H9 (cell line): Measurements from ENCODE around the gene CREB5. TPM values are rescaled to one million over a fixed set of nuclear protein-coding genes. Genes with fewer than 3 reads are reported as not detected.

ENCODE experiments used
- DNase-seq: peaks from one replicate; pipeline ENCODE4 v3.0.0-alpha.2; 2017
- H2AFZ ChIP-seq: one replicate; pipeline ENCODE4 v1.6.1; 2013; ENCODE audit warnings: mild to moderate bottlenecking, low read length, control low read depth, moderate library complexity
- H2AK5ac ChIP-seq: 2 replicates; pipeline ENCODE4 v1.6.1; 2013; ENCODE audit warnings: low read length, control low read depth, mixed read lengths; ENCODE audit not compliant: insufficient read length
- H2BK120ac ChIP-seq: one replicate; pipeline ENCODE4 v1.6.1; 2013; ENCODE audit warnings: low read depth, mild to moderate bottlenecking, low read length, control low read depth, inconsistent platforms; ENCODE audit not compliant: poor library complexity, severe bottlenecking
- H2BK12ac ChIP-seq: 2 replicates; pipeline ENCODE4 v1.6.1; 2013; ENCODE audit warnings: low read length, control low read depth, mixed read lengths, low read depth; ENCODE audit not compliant: insufficient read length
- H2BK15ac ChIP-seq: 2 replicates; pipeline ENCODE4 v1.6.1; 2013; ENCODE audit warnings: low read depth, low read length, control low read depth
- H2BK20ac ChIP-seq: one replicate; pipeline ENCODE4 v1.6.1; 2013; ENCODE audit warnings: low read depth, mild to moderate bottlenecking, low read length, control low read depth, inconsistent platforms; ENCODE audit not compliant: poor library complexity, severe bottlenecking
- H2BK5ac ChIP-seq: 2 replicates; pipeline ENCODE4 v1.6.1; 2013; ENCODE audit warnings: low read length, control low read depth, mixed read lengths; ENCODE audit not compliant: insufficient read length
- H3K14ac ChIP-seq: 2 replicates; pipeline ENCODE4 v1.6.1; 2013; ENCODE audit warnings: low read length, control low read depth; ENCODE audit not compliant: insufficient read depth
- H3K18ac ChIP-seq: 2 replicates; pipeline ENCODE4 v1.6.1; 2013; ENCODE audit warnings: low read depth, mild to moderate bottlenecking, mixed read lengths, low read length, control low read depth; ENCODE audit not compliant: insufficient read length
- H3K23ac ChIP-seq: 2 replicates; pipeline ENCODE4 v1.6.1; 2013; ENCODE audit warnings: low read length, control low read depth, mixed read lengths, low read depth; ENCODE audit not compliant: insufficient read length
- H3K23me2 ChIP-seq: 2 replicates; pipeline ENCODE4 v1.6.1; 2013; ENCODE audit warnings: low read depth, mild to moderate bottlenecking, mixed read lengths, low read length, control low read depth; ENCODE audit not compliant: insufficient read length, poor library complexity, severe bottlenecking
- H3K27ac ChIP-seq: 2 replicates; pipeline ENCODE4 v1.5.1; 2013; ENCODE audit warnings: low read length, control low read depth, mixed read lengths, low read depth; ENCODE audit not compliant: insufficient read length
- H3K27me3 ChIP-seq: 2 replicates; pipeline ENCODE4 v1.6.1; 2013; ENCODE audit warnings: low read length, control low read depth, inconsistent platforms; ENCODE audit not compliant: insufficient read depth
- H3K4ac ChIP-seq: 2 replicates; pipeline ENCODE4 v1.6.1; 2013; ENCODE audit warnings: low read depth, mild to moderate bottlenecking, control low read depth, inconsistent platforms, low read length, moderate library complexity
- H3K4me1 ChIP-seq: 2 replicates; pipeline ENCODE4 v1.6.1; 2013; ENCODE audit warnings: low read length, control low read depth, inconsistent platforms; ENCODE audit not compliant: insufficient read depth
- H3K4me2 ChIP-seq: 2 replicates; pipeline ENCODE4 v1.6.1; 2013; ENCODE audit warnings: low read length, control low read depth, mixed read lengths; ENCODE audit not compliant: insufficient read length, insufficient read depth
- H3K56ac ChIP-seq: 2 replicates; pipeline ENCODE4 v1.6.1; 2013; ENCODE audit warnings: low read depth, mild to moderate bottlenecking, mixed read lengths, low read length, control low read depth; ENCODE audit not compliant: insufficient read length
- H3K79me1 ChIP-seq: 2 replicates; pipeline ENCODE4 v1.6.1; 2013; ENCODE audit warnings: low read depth, mild to moderate bottlenecking, moderate library complexity, low read length, control low read depth, inconsistent platforms; ENCODE audit not compliant: insufficient read depth, poor library complexity, severe bottlenecking
- H3K79me2 ChIP-seq: 2 replicates; pipeline ENCODE4 v1.6.1; 2013; ENCODE audit warnings: low read length, control low read depth, inconsistent platforms; ENCODE audit not compliant: insufficient read depth
- H3K9ac ChIP-seq: 2 replicates; pipeline ENCODE4 v1.6.1; 2013; ENCODE audit warnings: low read length, control low read depth, mixed read lengths; ENCODE audit not compliant: insufficient read length; ENCODE audit errors: extremely low read depth
- H3K9me3 ChIP-seq: one replicate; pipeline ENCODE4 v1.6.1; 2013; ENCODE audit warnings: low read depth, low read length, inconsistent platforms; ENCODE audit not compliant: control insufficient read depth
- H3T11ph ChIP-seq: one replicate; pipeline ENCODE4 v1.6.1; 2013; ENCODE audit warnings: mild to moderate bottlenecking, low read length, control low read depth, inconsistent platforms
- H4K20me1 ChIP-seq: one replicate; pipeline ENCODE4 v1.6.1; 2013; ENCODE audit not compliant: control insufficient read depth, insufficient read length, insufficient read depth
- H4K5ac ChIP-seq: 2 replicates; pipeline ENCODE4 v1.6.1; 2013; ENCODE audit warnings: low read depth, mild to moderate bottlenecking, mixed read lengths, low read length, control low read depth; ENCODE audit not compliant: insufficient read length
- H4K8ac ChIP-seq: replicated peaks from 2 replicates; pipeline ENCODE4 v1.6.1; 2013; ENCODE audit warnings: low read length, control low read depth, mixed read lengths, low read depth; ENCODE audit not compliant: insufficient read length
- H4K91ac ChIP-seq: 2 replicates; pipeline ENCODE4 v1.6.1; 2013; ENCODE audit warnings: low read depth, mild to moderate bottlenecking, moderate library complexity, mixed read lengths, low read length, control low read depth; ENCODE audit not compliant: insufficient read length
- H3K27ac Mint-ChIP-seq, 3 experiments: 2 replicates in 2 of 3; 3 replicates in 1 of 3; pipeline ENCODE4 v1.8.0; 2020 to 2021; ENCODE audit warnings: mixed read lengths in 3 of 3, mild to moderate bottlenecking in 1 of 3, moderate library complexity in 1 of 3
- H3K27me3 Mint-ChIP-seq: 2 replicates; pipeline ENCODE4 v1.8.0; 2021; ENCODE audit warnings: low read depth, mild to moderate bottlenecking, moderate library complexity, mixed read lengths
- H3K36me3 Mint-ChIP-seq, 3 experiments: 2 replicates in 2 of 3; 3 replicates in 1 of 3; pipeline ENCODE4 v1.8.0; 2020 to 2021; ENCODE audit warnings: low read depth in 3 of 3, mixed read lengths in 3 of 3; ENCODE audit not compliant: insufficient read depth in 1 of 3
- H3K4me1 Mint-ChIP-seq, 2 experiments: 2 replicates each; pipeline ENCODE4 v1.8.0; 2020; ENCODE audit warnings: mixed read lengths in 2 of 2
- H3K4me3 Mint-ChIP-seq, 2 experiments: 2 replicates in 1 of 2; 3 replicates in 1 of 2; pipeline ENCODE4 v1.8.0; 2020 to 2021; ENCODE audit warnings: mild to moderate bottlenecking in 2 of 2, mixed read lengths in 2 of 2, moderate library complexity in 1 of 2
- H3K9me3 Mint-ChIP-seq, 2 experiments: 2 replicates in 1 of 2; 3 replicates in 1 of 2; pipeline ENCODE4 v1.8.0; 2020; ENCODE audit warnings: mild to moderate bottlenecking in 2 of 2, mixed read lengths in 2 of 2, moderate library complexity in 1 of 2
- CTCF ChIP-seq: fragments of 200-600 bp; sonication (generic); conservative IDR thresholded peaks from 3 replicates; pipeline ENCODE4 v1.8.0; 2021; ENCODE audit warnings: antibody characterized with exemption, mild to moderate bottlenecking
- WGBS: extraction: QIAGEN DNeasy Blood & Tissue Kit; methylation state at CpG from one replicate; pipeline ENCODE4 v1.1.7; 2013; ENCODE audit warnings: missing lambda C conversion rate, low lambda C conversion rate, mixed read lengths; ENCODE audit not compliant: insufficient read length; ENCODE audit errors: extremely low coverage; 5-methylcytosine and 5-hydroxymethylcytosine counted together
- total RNA-seq: library from RNA; stranded (reverse); gene quantifications from 2 replicates; pipeline ENCODE4 v1.2.1, GENCODE V29; 2021

CREB5 gene
- total RNA-seq, 1 experiment from 2014 or later, result 4.0 TPM

DNA sequence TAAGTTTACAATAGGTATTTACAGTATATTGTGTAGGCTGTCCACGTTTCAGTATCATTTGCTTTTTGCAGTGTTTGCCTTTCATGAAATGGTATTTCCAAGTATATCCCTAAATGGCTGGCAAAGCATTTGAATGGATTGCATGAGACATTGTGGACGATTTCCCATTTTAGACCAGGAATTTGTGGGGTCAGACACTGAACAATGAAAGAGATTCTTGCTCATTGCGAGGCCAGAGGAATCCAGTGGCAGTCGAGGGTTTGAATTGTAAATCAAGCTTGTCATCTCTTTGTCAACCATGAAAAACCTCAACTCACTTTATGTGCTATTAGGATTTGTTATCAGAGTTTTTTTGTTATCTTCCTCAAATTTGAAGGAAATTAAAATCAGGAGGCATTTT lies 70.8 kb downstream of the CREB5 start:
- H4K91ac ChIP-seq, result no peak overlapping the region
- H2BK120ac ChIP-seq, result no peak overlapping the region
- no peaks in the 10 kb centered on the region for H3K79me1 ChIP-seq
- no peak for TF ChIP-seq CTCF
- H3K14ac ChIP-seq, result no peak overlapping the region
- H3K18ac ChIP-seq, result no peak overlapping the region
- H3K27me3 ChIP-seq, result no peaks in the 10 kb centered on the region
- no peaks in the 10 kb centered on the region for H3K36me3 Mint-ChIP-seq
- H3K4me1 ChIP-seq, result peaks cover 27% of the 10 kb centered on the region; the same call in 1 of the 2 replicates
- no peak overlapping the region for H2AK5ac ChIP-seq
- H2BK20ac ChIP-seq, result no peak overlapping the region
- no peak overlapping the region for H3K56ac ChIP-seq
- no peak overlapping the region for H3K23ac ChIP-seq
- no CpG with 5 or more reads among the region's 4 CpGs for WGBS
- no peaks in the 10 kb centered on the region for H3K23me2 ChIP-seq
- DNase-seq, result no peak
- H3K4ac ChIP-seq, result no peak overlapping the region
- no peak overlapping the region for H3T11ph ChIP-seq
- H2BK5ac ChIP-seq, result no peak overlapping the region
- H3K9ac ChIP-seq, result no peak overlapping the region
- H3K4me1 Mint-ChIP-seq, result peaks cover 60 to 68% of the 10 kb centered on the region in 2 experiments
- H4K20me1 ChIP-seq, result no peaks in the 10 kb centered on the region
- no peak overlapping the region for H4K5ac ChIP-seq
- H3K4me3 Mint-ChIP-seq, result no peak overlapping the region
- no peaks in the 10 kb centered on the region for H3K9me3 ChIP-seq
- no peak overlapping the region for H3K4me2 ChIP-seq
- no peaks in the 10 kb centered on the region for H3K79me2 ChIP-seq
- no peak overlapping the region for H2BK12ac ChIP-seq
- H3K9me3 Mint-ChIP-seq, result no peaks in the 10 kb centered on the region
- H3K27ac ChIP-seq, result no peak overlapping the region
- H3K27me3 Mint-ChIP-seq, result no peaks in the 10 kb centered on the region
- no peak overlapping the region for H4K8ac ChIP-seq
- H2AFZ ChIP-seq, result no peak overlapping the region
- peak overlapping the region in 2 of 3 experiments; percentile 21 to 34; a peak in 2 of 7 replicates for H3K27ac Mint-ChIP-seq
- no peak overlapping the region for H2BK15ac ChIP-seq
